ENCODE data around the gene HNRNPUL1.
"Not testable (repeated sequence)": the region's sequence is repeated elsewhere in the genome, so short reads cannot be mapped to it uniquely, and the experiment has no call there.

The HNRNPUL1 gene

GRCh38 chr19:41276231-41276630, 12.1 kb downstream of the HNRNPUL1 start:
- DNase-seq (ENCODE audit: low read depth): peak; percentile 61
- no peak for TF ChIP-seq CTCF (IDR thresholded peaks at IDR 0.05; ENCODE audit: low read length, missing control alignments)
- H3K4me3 ChIP-seq (replicated peaks; ENCODE audit: low read depth, low read length): no peak overlapping the region

GRCh38 chr19:41278478-41278877, 14.3 kb downstream of the HNRNPUL1 start:
- no peak for DNase-seq (ENCODE audit: low read depth)
- H3K4me3 ChIP-seq (replicated peaks; ENCODE audit: low read depth, low read length): no peak overlapping the region
- TF ChIP-seq CTCF (IDR thresholded peaks at IDR 0.05; ENCODE audit: low read length, missing control alignments): no peak

GRCh38 chr19:41288673-41289530, 24.7 kb downstream of the HNRNPUL1 start:
- TF ChIP-seq CTCF (IDR thresholded peaks at IDR 0.05; ENCODE audit: low read length, missing control alignments): no peak
- no peak for DNase-seq (ENCODE audit: low read depth)
- no peak overlapping the region for H3K4me3 ChIP-seq (replicated peaks; ENCODE audit: low read depth, low read length)

GRCh38 chr19:41289814-41290213, 25.6 kb downstream of the HNRNPUL1 start:
- not testable (repeated sequence) for DNase-seq (ENCODE audit: low read depth); H3K4me3 ChIP-seq (replicated peaks; ENCODE audit: low read depth, low read length)

- no peak for TF ChIP-seq CTCF (IDR thresholded peaks at IDR 0.05; ENCODE audit: low read length, missing control alignments)
- no peak overlapping the region for H3K4me3 ChIP-seq (replicated peaks; ENCODE audit: low read depth, low read length)
- DNase-seq (ENCODE audit: low read depth): no peak
Measured at GRCh38 chr19:41294393-41294792, 30.2 kb downstream of the HNRNPUL1 start.

GRCh38 chr19:41295499-41295898, 31.3 kb downstream of the HNRNPUL1 start:
- no peak for TF ChIP-seq CTCF (IDR thresholded peaks at IDR 0.05; ENCODE audit: low read length, missing control alignments)
- H3K4me3 ChIP-seq (replicated peaks; ENCODE audit: low read depth, low read length): no peak overlapping the region
- no peak for DNase-seq (ENCODE audit: low read depth)

GRCh38 chr19:41296433-41296871, 32.3 kb downstream of the HNRNPUL1 start:
- DNase-seq (ENCODE audit: low read depth): no peak
- H3K4me3 ChIP-seq (replicated peaks; ENCODE audit: low read depth, low read length): no peak overlapping the region
- TF ChIP-seq CTCF (IDR thresholded peaks at IDR 0.05; ENCODE audit: low read length, missing control alignments): no peak

Measured in fibroblast of pulmonary artery (primary cell).